Esophagus squamous epithelium (tissue), 5 donors: ENCODE data around the gene DHRS13. TPM values are rescaled to one million over a fixed set of nuclear protein-coding genes. Genes with fewer than 3 reads are reported as not detected.

Experiments used
- DNase-seq: peaks from one replicate; lab custom pipeline; 2025; lab: John Stamatoyannopoulos, UW
- H3K27ac ChIP-seq, 4 donors: fragments of 200-600 bp; sonication (generic); one replicate each; pipeline ENCODE4 v1.5.1; 2016 to 2019; ENCODE audit warnings: mild to moderate bottlenecking in 1 of 4
- H3K27me3 ChIP-seq, 4 donors: fragments of 200-600 bp; sonication (generic); 1 replicate in 3 of 4; 2 replicates in 1 of 4; pipeline versions ENCODE4 v1.5.1 to v1.6.0; 2017 to 2021; ENCODE audit warnings: antibody characterized with exemption in 1 of 4
- H3K36me3 ChIP-seq, 3 donors: fragments of 200-600 bp; sonication (generic); one replicate each; pipeline ENCODE4 v1.5.1; 2016 to 2019
- H3K4me1 ChIP-seq, 3 donors: fragments of 200-600 bp; sonication (generic); one replicate each; pipeline ENCODE4 v1.5.1; 2017 to 2019
- H3K4me3 ChIP-seq, 4 donors: fragments of 200-600 bp; sonication (generic); 1 replicate in 3 of 4; 2 replicates in 1 of 4; pipeline ENCODE4 v1.5.1; 2016 to 2019; ENCODE audit warnings: mild to moderate bottlenecking in 2 of 4, moderate library complexity in 1 of 4
- H3K9me3 ChIP-seq, 3 donors: fragments of 200-600 bp; sonication (generic); one replicate each; pipeline ENCODE4 v1.5.1; 2016 to 2019
- CTCF ChIP-seq, 6 experiments: fragments of 450-650 bp in 4 of 6; fragments of 200-600 bp in 2 of 6; sonication (generic) in 2 of 6; IDR thresholded peaks; one replicate each; pipeline ENCODE4 v1.5.1; 2016 to 2019; ENCODE audit warnings: antibody characterized with exemption in 6 of 6, mild to moderate bottlenecking in 4 of 6, moderate library complexity in 4 of 6
- POLR2A ChIP-seq, 4 donors: fragments of 450-650 bp; IDR thresholded peaks; one replicate each; pipeline ENCODE4 v1.6.1; 2017; ENCODE audit warnings: antibody characterized with exemption in 4 of 4, mild to moderate bottlenecking in 4 of 4, moderate library complexity in 3 of 4
- WGBS, 2 donors: methylation state at CpG; one replicate each; pipeline ENCODE4 v1.1.5; 2018; 5-methylcytosine and 5-hydroxymethylcytosine counted together
- intact Hi-C: fragments of 100-400 bp; cut with DNase I; formaldehyde crosslinking; loops from one replicate; pipeline ENCODE4 v1.15.0; 2022
- total RNA-seq, 4 donors: library from RNA; depleted of rRNA; stranded (reverse); fragments of >200 nt; gene quantifications; one replicate each; pipeline ENCODE4 v1.1.0, GENCODE V29; 2016
- donor health status: DM: yes; HTN: yes; CAD: no.

Gene DHRS13
- total RNA-seq, 4 donors from 2014 or later = 10.3 to 17.0 (median 14.9) TPM

- Histone ChIP-seq H3K27me3 (no peaks in the 10 kb centered on the region), H3K4me1 (peaks cover 0 to 66% (median 34%) of the 10 kb centered on the region in 3 donors), H3K9me3 (no peaks in the 10 kb centered on the region), H3K27ac (peak overlapping the region in 2 of 4 donors; percentile 1 to 92), H3K4me3 (peak overlapping the region in 1 of 4 donors; percentile 86), H3K36me3 (peaks cover 0 to 16% (median 0%) of the 10 kb centered on the region in 3 donors)
- no peak for DNase-seq
- intact Hi-C loops = no loop called here
- TF ChIP-seq POLR2A (IDR thresholded peaks at IDR 0.05) (no peak), CTCF (IDR thresholded peaks at IDR 0.05) (no peak)
- 33 to 40% methylated on average over 3 of the region's 3 CpGs for WGBS, 2 donors
Measured at GRCh38 chr17:28947639-28948038, 44.8 kb upstream of the DHRS13 start.

GRCh38 chr17:28946239-28946638 is 43.4 kb upstream of the DHRS13 start:
- no peak for TF ChIP-seq POLR2A (IDR thresholded peaks at IDR 0.05)
- no peak for TF ChIP-seq CTCF (IDR thresholded peaks at IDR 0.05)
- no peak for DNase-seq
- H3K27me3 ChIP-seq = no peaks in the 10 kb centered on the region
- peak overlapping the region in 3 of 4 donors; percentile 45 to 92 (median 51) for H3K27ac ChIP-seq
- no peak overlapping the region for H3K4me3 ChIP-seq
- intact Hi-C loops = no loop called here
- H3K9me3 ChIP-seq = no peaks in the 10 kb centered on the region
- peaks cover 0 to 68% (median 33%) of the 10 kb centered on the region in 3 donors for H3K4me1 ChIP-seq
- H3K36me3 ChIP-seq = peaks cover 0 to 28% (median 0%) of the 10 kb centered on the region in 3 donors
- 42 to 50% methylated on average over 4 of the region's 4 CpGs for WGBS, 2 donors

GRCh38 chr17:28944862-28945741 is 42.2 kb upstream of the DHRS13 start:
- Histone ChIP-seq H3K9me3 (no peaks in the 10 kb centered on the region), H3K4me3 (peak overlapping the region in 1 of 4 donors; percentile 3), H3K27me3 (no peaks in the 10 kb centered on the region), H3K4me1 (peaks cover 0 to 73% (median 42%) of the 10 kb centered on the region in 3 donors), H3K27ac (peak overlapping the region in 1 of 4 donors; percentile 92), H3K36me3 (peaks cover 0 to 33% (median 0%) of the 10 kb centered on the region in 3 donors)
- DNase-seq = no peak
- WGBS, 2 donors = 50% methylated on average over 8 of the region's 8 CpGs
- intact Hi-C loops = no loop called here
- no peak for TF ChIP-seq POLR2A (IDR thresholded peaks at IDR 0.05)
- TF ChIP-seq CTCF (IDR thresholded peaks at IDR 0.05) = no peak

GRCh38 chr17:28944343-28944742 is 41.5 kb upstream of the DHRS13 start:
- no peak for DNase-seq
- Histone ChIP-seq H3K27me3 (no peaks in the 10 kb centered on the region), H3K36me3 (peaks cover 0 to 33% (median 0%) of the 10 kb centered on the region in 3 donors), H3K4me3 (no peak overlapping the region), H3K9me3 (no peaks in the 10 kb centered on the region), H3K27ac (no peak overlapping the region), H3K4me1 (peaks cover 0 to 77% (median 42%) of the 10 kb centered on the region in 3 donors)
- TF ChIP-seq CTCF (IDR thresholded peaks at IDR 0.05) = no peak
- no peak for TF ChIP-seq POLR2A (IDR thresholded peaks at IDR 0.05)
- WGBS, 2 donors = 73 to 85% methylated on average over 4 of the region's 4 CpGs
- intact Hi-C loops = no loop called here

GRCh38 chr17:28942925-28943324 is 40.0 kb upstream of the DHRS13 start:
- 73 to 86% methylated on average over 2 of the region's 2 CpGs for WGBS, 2 donors

More at GRCh38 chr17:28942925-28943324, 40.0 kb upstream of the DHRS13 start:
- no peak for DNase-seq
- H3K27me3 ChIP-seq = no peaks in the 10 kb centered on the region
- TF ChIP-seq CTCF (IDR thresholded peaks at IDR 0.05) (no peak), POLR2A (IDR thresholded peaks at IDR 0.05) (no peak)
- H3K4me3 ChIP-seq = no peak overlapping the region
- H3K9me3 ChIP-seq = no peaks in the 10 kb centered on the region
- intact Hi-C loops = no loop called here
- peaks cover 3 to 81% (median 43%) of the 10 kb centered on the region in 3 donors for H3K4me1 ChIP-seq
- H3K27ac ChIP-seq = no peak overlapping the region
- H3K36me3 ChIP-seq = peaks cover 0 to 41% (median 0%) of the 10 kb centered on the region in 3 donors
